Fibroblast of mammary gland (primary cell): Measurements from ENCODE around the gene ARF1.

Source experiments
- DNase-seq: peaks from one replicate; pipeline ENCODE4 v3.0.0-alpha.2; 2010; ENCODE audit warnings: low read depth
- H3K4me3 ChIP-seq: 2 replicates; pipeline ENCODE4 v1.5.1; 2011; ENCODE audit warnings: low read depth, mild to moderate bottlenecking, low read length, moderate library complexity; ENCODE audit not compliant: control insufficient read depth
- CTCF ChIP-seq: conservative IDR thresholded peaks from 2 replicates; pipeline ENCODE4 v1.5.1; 2011; ENCODE audit warnings: low read depth, low read length, inconsistent platforms; ENCODE audit not compliant: control insufficient read depth, insufficient read depth

Gene ARF1

GRCh38 chr1:228093050-228093906 lies 10.8 kb downstream of the ARF1 start:
- DNase-seq, result no peak
- H3K4me3 ChIP-seq, result no peak overlapping the region
- TF ChIP-seq CTCF, result no peak

- TF ChIP-seq CTCF, result no peak
Observed at GRCh38 chr1:228094432-228095016, 12.0 kb downstream of the ARF1 start.

GRCh38 chr1:228095161-228095560 lies 12.7 kb downstream of the ARF1 start:
- no peak for TF ChIP-seq CTCF
- DNase-seq, result no peak
- H3K4me3 ChIP-seq, result no peak overlapping the region

More at GRCh38 chr1:228094432-228095016, 12.0 kb downstream of the ARF1 start:
- no peak for DNase-seq
- H3K4me3 ChIP-seq, result no peak overlapping the region

- DNase-seq, result no peak
- no peak for TF ChIP-seq CTCF
- no peak overlapping the region for H3K4me3 ChIP-seq
Observed at GRCh38 chr1:228095938-228096337, 13.4 kb downstream of the ARF1 start.

GRCh38 chr1:228096416-228097332 lies 14.2 kb downstream of the ARF1 start:
- no peak overlapping the region for H3K4me3 ChIP-seq
- no peak for TF ChIP-seq CTCF
- DNase-seq, result no peak

- no peak overlapping the region for H3K4me3 ChIP-seq
- no peak for DNase-seq
- no peak for TF ChIP-seq CTCF
Observed at GRCh38 chr1:228097333-228098081, 15.0 kb downstream of the ARF1 start.
